ENCODE data around the gene VWA3B.

The VWA3B gene

GRCh38 chr2:98216616-98217015, 129.6 kb downstream of the VWA3B start:
- no peak for TF ChIP-seq TCF4 (CRISPR knock-in tag; IDR thresholded peaks at IDR 0.05; ENCODE audit: borderline replicate concordance)
- TF ChIP-seq CSRNP3 (CRISPR knock-in tag; IDR thresholded peaks at IDR 0.05), result no peak
- no peak for TF ChIP-seq GLIS3 (CRISPR knock-in tag; IDR thresholded peaks at IDR 0.05)
- no peak for TF ChIP-seq CSDC2 (CRISPR knock-in tag; IDR thresholded peaks at IDR 0.05)
- no peak for TF ChIP-seq PATZ1 (CRISPR knock-in tag; IDR thresholded peaks at IDR 0.05; ENCODE audit: borderline replicate concordance)
- TF ChIP-seq POU6F1 (CRISPR knock-in tag; IDR thresholded peaks at IDR 0.05; ENCODE audit: borderline replicate concordance, low read depth), result no peak
- TF ChIP-seq ZNF565 (CRISPR knock-in tag; conservative IDR thresholded peaks at IDR 0.05; ENCODE audit: low read depth), result no peak
- no peak for TF ChIP-seq ESRRG (CRISPR knock-in tag; IDR thresholded peaks at IDR 0.05)
- no peak for TF ChIP-seq OSR1 (CRISPR knock-in tag; IDR thresholded peaks at IDR 0.05)
- TF ChIP-seq SNAI2 (CRISPR knock-in tag; IDR thresholded peaks at IDR 0.05), result no peak
- TF ChIP-seq ISL1 (CRISPR knock-in tag; IDR thresholded peaks at IDR 0.05), result no peak
- no peak for TF ChIP-seq TSHZ2 (CRISPR knock-in tag; IDR thresholded peaks at IDR 0.05)
- ATAC-seq, result no peak

- TF ChIP-seq ARNTL (CRISPR knock-in tag; IDR thresholded peaks at IDR 0.05; ENCODE audit: borderline replicate concordance, low read depth) (no peak), ZFP3 (CRISPR knock-in tag; IDR thresholded peaks at IDR 0.05) (no peak), TOX (CRISPR knock-in tag; IDR thresholded peaks at IDR 0.05; ENCODE audit: borderline replicate concordance) (no peak), PPARA (CRISPR knock-in tag; IDR thresholded peaks at IDR 0.05; ENCODE audit: borderline replicate concordance) (no peak), ESRRG (CRISPR knock-in tag; IDR thresholded peaks at IDR 0.05) (no peak), OSR1 (CRISPR knock-in tag; IDR thresholded peaks at IDR 0.05) (no peak), ZNF70 (CRISPR knock-in tag; IDR thresholded peaks at IDR 0.05) (no peak), GLIS3 (CRISPR knock-in tag; IDR thresholded peaks at IDR 0.05) (no peak), BACH2 (CRISPR knock-in tag; IDR thresholded peaks at IDR 0.05; ENCODE audit: borderline replicate concordance) (no peak), RARB (CRISPR knock-in tag; IDR thresholded peaks at IDR 0.05) (no peak), ZFP30 (CRISPR knock-in tag; IDR thresholded peaks at IDR 0.05) (no peak), PATZ1 (CRISPR knock-in tag; IDR thresholded peaks at IDR 0.05; ENCODE audit: borderline replicate concordance) (no peak), ISL1 (CRISPR knock-in tag; IDR thresholded peaks at IDR 0.05) (no peak), ZNF8 (CRISPR knock-in tag; IDR thresholded peaks at IDR 0.05) (no peak), TSHZ2 (CRISPR knock-in tag; IDR thresholded peaks at IDR 0.05) (no peak), ZC3H10 (CRISPR knock-in tag; IDR thresholded peaks at IDR 0.05) (no peak), CSRNP3 (CRISPR knock-in tag; IDR thresholded peaks at IDR 0.05) (no peak), CREB5 (CRISPR knock-in tag; IDR thresholded peaks at IDR 0.05; ENCODE audit: low read depth) (no peak)
- no peak for ATAC-seq
Observed at GRCh38 chr2:98219152-98219551, 132.2 kb downstream of the VWA3B start.

All from SK-N-SH treated with all-trans-retinoic acid at 6 μM for 48 hours (cell line).